Eye (tissue), 1 donor: ENCODE results near the gene CHCT1.
"Not testable (repeated sequence)": the region's sequence is repeated elsewhere in the genome, so short reads cannot be mapped to it uniquely, and the experiment has no call there.

ENCODE experiments used
- DNase-seq: peaks from one replicate; pipeline ENCODE4 v3.0.0-alpha.2; 2015

Gene CHCT1

DNA sequence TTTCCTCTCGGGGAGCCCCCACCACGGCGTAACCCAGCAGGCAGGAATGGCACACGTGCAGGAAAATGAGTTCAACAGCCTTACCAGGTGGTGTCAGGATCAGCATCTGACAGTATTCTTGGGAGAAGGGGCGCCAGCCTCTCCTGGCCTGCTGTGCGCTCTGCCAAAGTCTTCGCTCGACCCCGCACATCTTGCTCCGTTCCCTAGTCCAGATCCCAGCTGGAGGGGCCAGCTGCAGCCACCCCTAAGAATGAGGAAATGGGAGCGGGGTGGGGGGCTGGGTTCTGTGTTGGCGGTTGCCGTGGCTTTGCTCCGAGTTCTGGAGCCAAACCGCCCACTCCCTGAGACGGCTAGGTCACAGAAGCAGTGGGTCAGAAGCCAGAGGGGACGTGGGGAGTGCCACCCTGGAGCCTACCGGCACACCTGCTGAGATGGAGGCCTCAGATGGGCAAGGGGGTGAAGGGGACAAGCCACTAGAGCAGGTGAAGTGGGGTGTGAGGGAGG lies at the start of gene CHCT1:
TSS of gene CHCT1 (plus strand) at position 328 of the 504 bp plus-strand sequence. CDS start at position 432, 104 bp downstream.
- no peak for DNase-seq

GRCh38 chr17:60372790-60373483 lies 49.4 kb upstream of the CHCT1 start:
- no peak for DNase-seq

- DNase-seq, result not testable (repeated sequence)
Observed at GRCh38 chr17:60378187-60378586, 44.1 kb upstream of the CHCT1 start.

DNA sequence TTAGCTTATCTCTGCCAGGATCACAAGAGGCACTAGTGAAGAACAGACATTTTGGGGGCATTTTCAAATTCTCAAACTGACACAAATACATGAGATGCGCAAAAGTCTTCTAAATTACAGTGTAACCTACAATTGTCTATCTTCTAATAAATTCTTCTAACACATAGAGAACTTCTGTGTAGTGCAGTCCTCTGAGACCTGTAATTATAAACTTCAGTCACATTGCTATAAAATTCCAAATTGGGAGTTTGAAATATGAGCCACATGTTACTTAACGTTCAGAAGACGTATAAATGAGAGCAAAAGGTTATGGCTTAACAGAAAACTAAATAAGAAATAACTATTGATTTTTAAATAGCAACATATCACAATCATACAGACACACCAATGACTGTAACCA lies 42.8 kb upstream of the CHCT1 start:
- DNase-seq, result not testable (repeated sequence)

GRCh38 chr17:60381958-60382357 lies 40.3 kb upstream of the CHCT1 start:
- no peak for DNase-seq

GRCh38 chr17:60383379-60383778 lies 38.9 kb upstream of the CHCT1 start:
- no peak for DNase-seq

GRCh38 chr17:60384921-60385320 lies 37.4 kb upstream of the CHCT1 start:
- not testable (repeated sequence) for DNase-seq

- no peak for DNase-seq
Observed at GRCh38 chr17:60386147-60387058, 35.9 kb upstream of the CHCT1 start.

GRCh38 chr17:60387666-60388065 lies 34.6 kb upstream of the CHCT1 start:
- DNase-seq, result no peak

DNA sequence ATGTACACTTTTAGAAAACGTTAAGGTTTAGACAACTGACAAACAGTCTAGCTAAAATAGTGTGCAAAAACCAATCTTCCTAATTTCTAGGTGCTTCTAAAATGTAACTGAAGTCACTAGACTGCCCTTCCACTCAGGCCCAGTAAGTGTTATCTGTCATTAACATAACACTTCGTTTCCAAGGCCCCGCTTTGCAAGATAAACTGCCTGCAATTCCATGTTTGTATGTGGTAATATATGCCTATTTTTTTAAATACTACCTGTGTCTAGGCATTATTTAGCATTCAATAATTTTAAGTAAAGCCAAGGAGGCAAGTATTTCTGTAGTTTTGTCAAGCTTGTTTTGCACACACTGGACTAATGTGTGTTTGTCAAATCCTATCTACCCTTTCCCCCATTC lies 33.5 kb upstream of the CHCT1 start:
- DNase-seq, result no peak

DNA sequence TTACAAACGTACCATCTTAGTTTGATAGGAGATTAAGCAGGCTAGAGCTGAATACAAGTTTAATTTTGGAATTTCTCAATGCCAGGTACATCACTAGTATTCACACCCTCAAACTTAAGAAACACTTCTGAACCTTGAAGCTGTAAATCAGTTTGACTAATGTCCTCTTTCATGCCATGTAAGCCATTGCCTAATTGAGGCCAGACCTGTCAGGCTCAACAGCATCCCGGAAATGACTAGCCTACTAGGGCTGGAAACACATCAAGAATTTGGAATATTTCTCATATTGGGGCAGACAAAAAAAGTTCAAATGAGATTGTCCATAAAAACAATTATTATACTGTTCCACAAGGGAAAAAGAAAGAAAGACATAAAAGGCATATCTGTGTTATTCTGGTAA lies 32.1 kb upstream of the CHCT1 start:
- no peak for DNase-seq

GRCh38 chr17:60390925-60391470 lies 31.3 kb upstream of the CHCT1 start:
- peak; percentile 68 for DNase-seq

DNA sequence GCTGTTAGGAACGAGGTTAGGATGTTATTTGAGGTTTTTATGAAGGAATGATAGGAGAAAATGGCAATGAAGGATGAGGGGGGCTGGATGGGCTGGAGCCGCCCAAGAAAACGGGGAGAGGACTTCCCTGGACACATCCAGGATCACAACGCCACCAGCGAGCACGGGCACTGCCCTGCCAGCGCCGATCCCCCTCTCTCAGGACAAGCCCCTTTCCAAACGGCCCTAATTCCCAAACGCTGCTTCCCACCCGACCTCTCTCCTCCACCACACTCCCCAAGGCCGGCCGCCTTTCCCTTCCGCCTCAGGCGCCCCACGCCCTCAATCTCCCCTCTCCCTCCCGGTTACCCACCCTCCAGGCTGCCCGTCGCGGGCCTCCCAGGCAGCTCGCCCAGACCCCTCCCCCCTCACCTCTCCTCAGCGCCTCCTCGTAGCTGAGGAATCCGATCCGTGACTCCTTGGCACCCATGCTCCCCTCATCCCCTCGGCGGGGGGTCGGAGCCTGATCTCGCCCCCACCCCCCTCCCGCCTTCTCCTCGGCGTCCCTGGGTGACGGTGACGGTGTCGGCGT lies 30.7 kb upstream of the CHCT1 start:
- no peak for DNase-seq

GRCh38 chr17:60392042-60392844 lies 30.0 kb upstream of the CHCT1 start, which contains the start of gene USP32:
Gene USP32 (minus strand): TSS chr17:60392133. CDS start chr17:60391939, 194 bp downstream.
- peak; percentile 98 for DNase-seq

DNA sequence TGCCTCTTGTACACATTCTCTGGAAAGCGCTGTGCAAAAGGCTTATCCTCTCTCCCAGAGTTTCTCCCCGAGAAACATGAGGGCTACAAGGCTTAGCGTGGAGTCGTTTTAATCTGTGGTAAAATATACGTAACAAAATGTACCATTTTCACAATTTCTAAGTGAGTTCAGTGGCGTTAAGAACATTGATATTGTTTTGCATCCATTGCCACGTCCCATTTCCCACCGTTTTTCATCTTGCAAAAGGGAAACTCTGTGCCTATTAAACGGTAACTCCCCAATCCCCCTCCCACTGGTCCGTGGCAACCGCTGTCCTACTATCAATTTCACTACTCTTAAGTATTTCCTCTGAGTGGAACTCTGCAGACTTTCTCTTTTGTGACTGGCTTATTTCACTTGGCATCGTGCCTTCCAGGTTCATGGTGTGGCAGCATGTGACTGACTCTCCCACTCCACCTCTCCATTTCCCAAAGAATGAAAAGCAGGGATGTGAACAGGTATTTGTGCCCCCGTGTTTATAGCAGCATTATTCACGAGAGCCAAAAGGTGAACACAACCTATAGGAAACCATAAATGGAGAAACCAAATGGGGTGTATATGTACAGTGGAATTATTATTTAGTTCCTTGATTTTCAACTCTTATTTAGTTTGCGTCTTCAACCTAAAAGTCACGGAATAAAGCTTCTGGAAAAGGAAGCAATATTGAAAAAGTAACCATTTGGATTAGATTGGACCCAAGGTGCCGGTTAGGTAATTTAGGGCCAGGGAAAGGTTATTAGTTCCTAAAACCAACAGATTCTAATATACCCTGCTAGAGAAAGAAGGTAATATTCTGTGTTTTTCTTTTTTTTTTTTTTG lies 29.2 kb upstream of the CHCT1 start:
- DNase-seq, result peak; percentile 71

- no peak for DNase-seq
Observed at GRCh38 chr17:60393840-60394723, 28.2 kb upstream of the CHCT1 start.

- no peak for DNase-seq
Observed at GRCh38 chr17:60395508-60396065, 26.7 kb upstream of the CHCT1 start.

GRCh38 chr17:60396412-60396811 lies 25.9 kb upstream of the CHCT1 start:
- no peak for DNase-seq

GRCh38 chr17:60398227-60398959 lies 23.9 kb upstream of the CHCT1 start:
- DNase-seq, result no peak
